Thoracic aorta (tissue), 2 donors: ENCODE measurements around the gene TCF4. TPM values are rescaled to one million over a fixed set of nuclear protein-coding genes. Genes with fewer than 3 reads are reported as not detected.

Experiments
- ATAC-seq: fragments of 150-250 bp; one replicate; pipeline ENCODE4 v1.8.0; 2017; ENCODE audit warnings: low read depth; ENCODE audit not compliant: insufficient number of reproducible peaks, low FRiP score
- DNase-seq: peaks from one replicate; pipeline ENCODE4 v3.0.0-alpha.2; 2020; ENCODE audit warnings: low spot score
- H3K27ac ChIP-seq, 2 donors: fragments of 200-600 bp; sonication (generic); 1 replicate in 1 of 2; 2 replicates in 1 of 2; pipeline ENCODE4 v1.5.1; 2016; ENCODE audit warnings: mild to moderate bottlenecking in 2 of 2, moderate library complexity in 2 of 2
- H3K27me3 ChIP-seq: fragments of 200-600 bp; sonication (generic); replicated peaks from 2 replicates; pipeline ENCODE4 v1.6.0; 2016; ENCODE audit warnings: mild to moderate bottlenecking; ENCODE audit not compliant: insufficient read depth
- H3K36me3 ChIP-seq: fragments of 200-600 bp; sonication (generic); one replicate; pipeline ENCODE4 v1.5.1; 2016
- H3K4me1 ChIP-seq, 2 donors: fragments of 200-600 bp; sonication (generic); 1 replicate in 1 of 2; 2 replicates in 1 of 2; pipeline versions ENCODE4 v1.5.1 to v1.6.0; 2016; ENCODE audit warnings: low read depth in 2 of 2, mild to moderate bottlenecking in 1 of 2; ENCODE audit not compliant: control insufficient read depth in 1 of 2
- H3K4me3 ChIP-seq: fragments of 200-600 bp; sonication (generic); 2 replicates; pipeline ENCODE4 v1.5.1; 2016; ENCODE audit warnings: mild to moderate bottlenecking
- H3K9me3 ChIP-seq: fragments of 200-600 bp; sonication (generic); 2 replicates; pipeline ENCODE4 v1.5.1; 2016
- total RNA-seq, 2 donors: library from RNA; depleted of rRNA; stranded (reverse); fragments of >200 nt; gene quantifications; one replicate each; pipeline versions ENCODE4 v1.1.0 to v1.2.3, GENCODE V29; 2016
- TF ChIP-seq, protein P1 (sequence below): fragments of 200-600 bp; sonication (generic); IDR thresholded peaks from one replicate; pipeline ENCODE4 v1.5.1; 2019; ENCODE audit warnings: antibody characterized with exemption

TCF4 gene
- total RNA-seq, 2 donors from 2014 or later, result 178 to 267 TPM

DNA sequence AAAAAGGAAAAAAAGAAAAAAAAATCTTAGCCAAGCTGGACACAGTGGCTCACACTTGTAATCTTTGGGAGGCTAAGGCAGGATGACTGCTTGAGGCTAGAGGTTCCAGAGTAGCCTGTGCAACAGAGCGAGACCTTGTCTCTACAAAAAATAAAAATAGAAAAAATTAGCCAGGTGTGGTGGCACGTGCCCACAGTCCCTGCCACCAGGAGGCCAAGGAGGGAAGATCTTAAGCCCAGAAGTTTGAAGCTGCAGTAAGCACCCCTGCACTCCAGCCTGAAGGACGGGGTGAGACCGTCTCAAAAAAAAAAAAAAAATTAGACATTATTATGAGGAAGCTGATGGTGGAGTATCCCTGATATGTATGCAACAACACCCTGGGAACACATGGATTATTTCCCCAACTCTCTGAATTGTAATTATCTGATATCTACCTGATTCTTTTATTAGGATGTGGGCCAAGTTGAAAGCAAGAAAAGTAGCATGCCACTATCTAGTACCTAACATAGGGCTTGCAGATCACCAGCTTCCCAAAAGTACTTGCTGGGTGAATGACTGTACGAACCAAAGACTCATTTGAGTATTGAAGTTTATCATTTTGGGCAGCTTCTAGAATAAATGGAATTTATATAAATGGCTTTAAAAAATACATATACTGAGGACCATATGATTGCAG lies 140.9 kb downstream of the TCF4 start:
- H3K4me1 ChIP-seq, result peaks cover 6 to 11% of the 10 kb centered on the region in 2 donors
- no peak overlapping the region for H3K4me3 ChIP-seq
- H3K36me3 ChIP-seq, result no peaks in the 10 kb centered on the region
- H3K27me3 ChIP-seq, result no peaks in the 10 kb centered on the region
- no peak overlapping the region for H3K27ac ChIP-seq
- TF ChIP-seq, protein P1, sequence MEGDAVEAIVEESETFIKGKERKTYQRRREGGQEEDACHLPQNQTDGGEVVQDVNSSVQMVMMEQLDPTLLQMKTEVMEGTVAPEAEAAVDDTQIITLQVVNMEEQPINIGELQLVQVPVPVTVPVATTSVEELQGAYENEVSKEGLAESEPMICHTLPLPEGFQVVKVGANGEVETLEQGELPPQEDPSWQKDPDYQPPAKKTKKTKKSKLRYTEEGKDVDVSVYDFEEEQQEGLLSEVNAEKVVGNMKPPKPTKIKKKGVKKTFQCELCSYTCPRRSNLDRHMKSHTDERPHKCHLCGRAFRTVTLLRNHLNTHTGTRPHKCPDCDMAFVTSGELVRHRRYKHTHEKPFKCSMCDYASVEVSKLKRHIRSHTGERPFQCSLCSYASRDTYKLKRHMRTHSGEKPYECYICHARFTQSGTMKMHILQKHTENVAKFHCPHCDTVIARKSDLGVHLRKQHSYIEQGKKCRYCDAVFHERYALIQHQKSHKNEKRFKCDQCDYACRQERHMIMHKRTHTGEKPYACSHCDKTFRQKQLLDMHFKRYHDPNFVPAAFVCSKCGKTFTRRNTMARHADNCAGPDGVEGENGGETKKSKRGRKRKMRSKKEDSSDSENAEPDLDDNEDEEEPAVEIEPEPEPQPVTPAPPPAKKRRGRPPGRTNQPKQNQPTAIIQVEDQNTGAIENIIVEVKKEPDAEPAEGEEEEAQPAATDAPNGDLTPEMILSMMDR, result no peak
- DNase-seq, result no peak
- H3K9me3 ChIP-seq, result no peaks in the 10 kb centered on the region
- ATAC-seq, result no peak

DNA sequence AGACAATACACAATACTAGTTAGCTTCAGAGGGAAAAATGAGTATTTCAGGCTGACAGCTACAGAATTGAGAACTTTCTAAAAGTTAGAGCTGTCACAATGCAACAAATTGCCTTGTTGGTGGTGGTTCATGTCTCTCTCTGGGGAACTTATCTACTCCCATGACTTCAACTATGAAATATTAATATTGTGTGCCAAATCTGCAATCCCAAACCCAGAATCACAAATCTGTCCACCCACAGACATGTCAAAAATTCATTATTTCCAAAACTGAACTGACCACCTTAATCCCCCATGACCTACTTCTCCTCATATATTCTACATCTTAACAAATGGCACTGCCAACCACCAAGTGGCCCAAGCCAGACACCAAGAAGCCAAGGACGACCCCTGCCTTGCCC lies 143.5 kb downstream of the TCF4 start:
- TF ChIP-seq, protein P1, result no peak
- Histone ChIP-seq H3K27me3 (no peaks in the 10 kb centered on the region), H3K4me1 (no peaks in the 10 kb centered on the region), H3K9me3 (no peaks in the 10 kb centered on the region), H3K4me3 (no peak overlapping the region), H3K27ac (no peak overlapping the region), H3K36me3 (no peaks in the 10 kb centered on the region)
- DNase-seq (no peak), ATAC-seq (no peak)

DNA sequence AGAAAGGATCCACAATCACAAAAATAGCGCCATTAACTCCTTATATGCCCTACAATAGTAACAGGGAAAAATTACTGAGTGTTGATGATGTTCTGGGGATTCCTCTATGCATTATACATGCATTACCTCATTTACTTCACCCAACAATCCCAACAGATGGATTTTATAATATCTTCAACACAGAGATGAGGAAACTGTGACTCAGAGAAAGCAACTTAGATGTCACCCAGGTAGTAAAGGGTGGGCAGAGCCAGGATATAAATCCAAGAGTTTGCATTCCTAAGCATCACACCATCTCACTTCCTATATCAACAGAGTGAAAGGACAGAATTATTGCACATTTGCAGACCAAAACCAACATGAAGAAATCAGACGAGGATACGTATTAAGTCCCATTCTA lies 144.2 kb downstream of the TCF4 start:
- Histone ChIP-seq H3K4me3 (no peak overlapping the region), H3K9me3 (no peaks in the 10 kb centered on the region), H3K27me3 (no peaks in the 10 kb centered on the region), H3K4me1 (no peaks in the 10 kb centered on the region), H3K36me3 (no peaks in the 10 kb centered on the region), H3K27ac (no peak overlapping the region)
- TF ChIP-seq, protein P1, result no peak
- ATAC-seq (no peak), DNase-seq (no peak)

DNA sequence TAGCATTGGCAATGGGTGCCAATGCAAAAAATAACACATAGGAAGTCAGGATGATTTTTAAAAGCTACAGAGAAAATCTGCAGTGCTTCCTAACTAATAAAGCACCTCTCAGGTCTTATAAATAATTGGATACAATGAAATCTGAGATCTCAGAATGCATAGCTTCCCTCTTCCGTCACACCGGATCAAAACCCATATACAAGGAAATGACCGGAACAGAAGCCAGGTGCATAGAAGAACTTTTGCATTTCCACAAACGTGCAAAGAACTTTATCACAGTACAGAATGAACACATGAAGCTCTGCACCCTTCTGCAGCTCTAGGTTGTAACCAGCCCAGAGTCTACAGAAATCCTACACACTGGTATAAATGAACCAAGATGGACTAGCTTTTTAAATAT lies 145.4 kb downstream of the TCF4 start:
- H3K27ac ChIP-seq, result no peak overlapping the region
- H3K36me3 ChIP-seq, result no peaks in the 10 kb centered on the region
- no peak for DNase-seq
- H3K9me3 ChIP-seq, result no peaks in the 10 kb centered on the region
- ATAC-seq, result no peak
- TF ChIP-seq, protein P1, result no peak
- H3K4me1 ChIP-seq, result no peaks in the 10 kb centered on the region
- H3K4me3 ChIP-seq, result no peak overlapping the region
- no peaks in the 10 kb centered on the region for H3K27me3 ChIP-seq

DNA sequence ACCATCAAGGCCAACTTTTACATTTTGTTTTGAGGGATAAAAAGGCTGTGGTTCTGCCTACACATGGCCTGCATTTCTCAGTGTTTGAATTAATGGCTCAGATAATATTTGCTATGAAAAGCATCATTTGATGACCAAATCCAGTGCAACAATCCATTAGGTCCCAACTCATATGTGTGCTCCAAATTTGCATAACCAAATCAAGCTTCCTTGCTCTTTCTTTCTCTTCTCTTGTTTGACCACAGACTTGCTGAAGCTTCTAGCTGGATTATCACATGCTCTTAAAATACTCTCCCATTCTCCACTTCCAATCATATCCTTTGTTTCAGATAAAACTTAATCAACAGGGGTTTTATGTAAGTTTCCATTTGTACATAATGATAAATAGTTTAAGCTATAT lies 147.0 kb downstream of the TCF4 start:
- no peak overlapping the region for H3K4me3 ChIP-seq
- H3K9me3 ChIP-seq, result no peaks in the 10 kb centered on the region
- ATAC-seq, result no peak
- TF ChIP-seq, protein P1, result no peak
- no peaks in the 10 kb centered on the region for H3K36me3 ChIP-seq
- H3K27me3 ChIP-seq, result no peaks in the 10 kb centered on the region
- no peak overlapping the region for H3K27ac ChIP-seq
- DNase-seq, result no peak
- no peaks in the 10 kb centered on the region for H3K4me1 ChIP-seq
